ENCODE measurements around the gene DCTD.

Gene DCTD

GRCh38 chr4:182847576-182848450 is 69.4 kb downstream of the DCTD start:
- Histone ChIP-seq H3K9me3 (ENCODE audit: low read length) (no peaks in the 10 kb centered on the region), H3K4me1 (ENCODE audit: insufficient read depth, low read length) (no peaks in the 10 kb centered on the region), H3K27ac (ENCODE audit: low read depth, low read length) (no peak overlapping the region), H3K4me3 (ENCODE audit: low read depth in 1 of 2, low read length in 2 of 2) (no peak overlapping the region), H3K9ac (ENCODE audit: low read length) (no peak overlapping the region), H3K27me3 (ENCODE audit: control insufficient read depth in 1 of 2, insufficient read depth in 2 of 2, low read length in 2 of 2) (no peaks in the 10 kb centered on the region), H3K36me3 (ENCODE audit: insufficient read depth, low read length) (no peaks in the 10 kb centered on the region)

- Histone ChIP-seq H3K4me3 (ENCODE audit: low read depth in 1 of 2, low read length in 2 of 2) (no peak overlapping the region), H3K4me1 (ENCODE audit: insufficient read depth, low read length) (no peaks in the 10 kb centered on the region), H3K9me3 (ENCODE audit: low read length) (no peaks in the 10 kb centered on the region), H3K36me3 (ENCODE audit: insufficient read depth, low read length) (no peaks in the 10 kb centered on the region), H3K27ac (ENCODE audit: low read depth, low read length) (no peak overlapping the region), H3K27me3 (ENCODE audit: control insufficient read depth in 1 of 2, insufficient read depth in 2 of 2, low read length in 2 of 2) (no peaks in the 10 kb centered on the region), H3K9ac (ENCODE audit: low read length) (no peak overlapping the region)
These were observed 71.2 kb downstream of the DCTD start for GRCh38 chr4:182846036-182846435.

- Histone ChIP-seq H3K27me3 (ENCODE audit: control insufficient read depth in 1 of 2, insufficient read depth in 2 of 2, low read length in 2 of 2) (no peaks in the 10 kb centered on the region), H3K9ac (ENCODE audit: low read length) (no peak overlapping the region), H3K4me1 (ENCODE audit: insufficient read depth, low read length) (no peaks in the 10 kb centered on the region), H3K36me3 (ENCODE audit: insufficient read depth, low read length) (no peaks in the 10 kb centered on the region), H3K4me3 (ENCODE audit: low read depth in 1 of 2, low read length in 2 of 2) (no peak overlapping the region), H3K9me3 (ENCODE audit: low read length) (no peaks in the 10 kb centered on the region), H3K27ac (ENCODE audit: low read depth, low read length) (no peak overlapping the region)
These were observed 71.6 kb downstream of the DCTD start for GRCh38 chr4:182845618-182846017.

- H3K9me3 ChIP-seq (ENCODE audit: low read length), result no peaks in the 10 kb centered on the region
- no peaks in the 10 kb centered on the region for H3K36me3 ChIP-seq (ENCODE audit: insufficient read depth, low read length)
- H3K27me3 ChIP-seq (ENCODE audit: control insufficient read depth in 1 of 2, insufficient read depth in 2 of 2, low read length in 2 of 2), result no peaks in the 10 kb centered on the region
- no peak overlapping the region for H3K27ac ChIP-seq (ENCODE audit: low read depth, low read length)
- H3K4me1 ChIP-seq (ENCODE audit: insufficient read depth, low read length), result no peaks in the 10 kb centered on the region
- H3K4me3 ChIP-seq (ENCODE audit: low read depth in 1 of 2, low read length in 2 of 2), result no peak overlapping the region
- no peak overlapping the region for H3K9ac ChIP-seq (ENCODE audit: low read length)
These were observed 73.3 kb downstream of the DCTD start for GRCh38 chr4:182843808-182844325.

- no peaks in the 10 kb centered on the region for H3K36me3 ChIP-seq (ENCODE audit: insufficient read depth, low read length)
- no peaks in the 10 kb centered on the region for H3K9me3 ChIP-seq (ENCODE audit: low read length)
- no peak overlapping the region for H3K27ac ChIP-seq (ENCODE audit: low read depth, low read length)
- no peak overlapping the region for H3K4me3 ChIP-seq (ENCODE audit: low read depth in 1 of 2, low read length in 2 of 2)
- H3K27me3 ChIP-seq (ENCODE audit: control insufficient read depth in 1 of 2, insufficient read depth in 2 of 2, low read length in 2 of 2), result no peaks in the 10 kb centered on the region
- no peak overlapping the region for H3K9ac ChIP-seq (ENCODE audit: low read length)
- H3K4me1 ChIP-seq (ENCODE audit: insufficient read depth, low read length), result no peaks in the 10 kb centered on the region
These were observed 74.3 kb downstream of the DCTD start for GRCh38 chr4:182842759-182843390.

GRCh38 chr4:182842104-182842600 is 75.0 kb downstream of the DCTD start:
- Histone ChIP-seq H3K9ac (ENCODE audit: low read length) (no peak overlapping the region), H3K36me3 (ENCODE audit: insufficient read depth, low read length) (no peaks in the 10 kb centered on the region), H3K9me3 (ENCODE audit: low read length) (no peaks in the 10 kb centered on the region), H3K4me1 (ENCODE audit: insufficient read depth, low read length) (no peaks in the 10 kb centered on the region), H3K4me3 (ENCODE audit: low read depth in 1 of 2, low read length in 2 of 2) (no peak overlapping the region), H3K27me3 (ENCODE audit: control insufficient read depth in 1 of 2, insufficient read depth in 2 of 2, low read length in 2 of 2) (no peaks in the 10 kb centered on the region), H3K27ac (ENCODE audit: low read depth, low read length) (no peak overlapping the region)

GRCh38 chr4:182840108-182840507 is 77.1 kb downstream of the DCTD start:
- Histone ChIP-seq H3K9ac (ENCODE audit: low read length) (no peak overlapping the region), H3K27me3 (ENCODE audit: control insufficient read depth in 1 of 2, insufficient read depth in 2 of 2, low read length in 2 of 2) (no peaks in the 10 kb centered on the region), H3K36me3 (ENCODE audit: insufficient read depth, low read length) (no peaks in the 10 kb centered on the region), H3K4me1 (ENCODE audit: insufficient read depth, low read length) (no peaks in the 10 kb centered on the region), H3K27ac (ENCODE audit: low read depth, low read length) (no peak overlapping the region), H3K9me3 (ENCODE audit: low read length) (no peaks in the 10 kb centered on the region), H3K4me3 (ENCODE audit: low read depth in 1 of 2, low read length in 2 of 2) (no peak overlapping the region)

All from muscle layer of colon (tissue), 2 donors.